Measurements from ENCODE around the gene KRTAP2-1.
"Not testable (repeated sequence)": the region's sequence is repeated elsewhere in the genome, so short reads cannot be mapped to it uniquely, and the experiment has no call there.

Gene KRTAP2-1

DNA sequence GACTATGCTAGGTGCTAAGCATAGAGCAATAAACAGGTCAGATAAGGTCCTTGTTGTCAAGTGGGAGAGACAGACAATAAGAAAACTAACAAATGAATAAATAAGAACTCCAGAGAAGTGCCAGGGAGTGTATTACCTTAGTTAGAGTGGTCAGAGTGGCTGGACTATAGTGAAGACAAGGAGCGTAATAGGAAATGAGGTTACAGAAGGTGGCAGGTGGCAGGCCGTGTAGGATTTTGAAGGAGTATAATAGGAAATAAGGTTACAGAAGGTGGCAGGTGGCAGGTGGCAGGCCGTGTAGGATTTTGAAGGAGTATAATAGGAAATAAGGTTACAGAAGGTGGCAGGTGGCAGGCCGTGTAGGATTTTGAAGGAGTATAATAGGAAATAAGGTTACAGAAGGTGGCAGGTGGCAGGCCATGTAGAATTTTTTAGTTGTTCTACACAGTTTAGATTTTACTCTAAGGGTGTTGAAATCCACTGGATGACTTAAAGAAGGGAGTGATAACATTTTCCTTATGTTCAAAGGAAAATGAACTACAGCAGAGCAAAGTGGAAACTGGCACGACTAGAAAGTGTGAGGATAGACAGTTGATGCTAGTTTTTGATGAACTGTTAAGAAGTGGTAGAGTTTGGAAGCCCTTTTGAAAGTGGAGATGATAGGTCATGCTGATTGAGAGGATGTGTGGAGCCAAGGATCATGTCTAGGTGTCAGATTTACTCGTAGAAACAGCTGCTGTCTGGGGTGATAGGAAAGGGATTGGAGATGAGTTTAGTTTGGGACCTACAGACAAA, 34.6 kb downstream of the KRTAP2-1 start:
- no peak for DNase-seq (ENCODE audit: low read depth)

DNA sequence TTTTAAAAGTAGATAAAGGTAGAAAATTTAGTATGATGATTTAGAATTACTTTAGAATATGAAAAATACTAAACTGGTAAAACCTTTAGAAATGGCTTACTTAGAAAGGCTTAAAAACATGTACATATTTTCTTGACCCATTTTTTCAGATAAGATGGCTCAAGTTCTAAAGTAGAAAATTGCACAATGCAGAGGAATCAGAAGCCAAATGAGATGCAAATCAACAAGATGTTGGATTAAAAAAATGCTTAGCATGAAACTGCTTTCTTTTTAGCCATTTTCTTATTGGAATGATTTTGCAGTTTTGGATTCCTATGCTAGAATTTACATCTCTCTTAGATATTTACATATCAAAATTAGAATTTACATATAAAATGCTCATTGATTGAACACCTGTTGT, 36.7 kb downstream of the KRTAP2-1 start:
- no peak for DNase-seq (ENCODE audit: low read depth)

DNA sequence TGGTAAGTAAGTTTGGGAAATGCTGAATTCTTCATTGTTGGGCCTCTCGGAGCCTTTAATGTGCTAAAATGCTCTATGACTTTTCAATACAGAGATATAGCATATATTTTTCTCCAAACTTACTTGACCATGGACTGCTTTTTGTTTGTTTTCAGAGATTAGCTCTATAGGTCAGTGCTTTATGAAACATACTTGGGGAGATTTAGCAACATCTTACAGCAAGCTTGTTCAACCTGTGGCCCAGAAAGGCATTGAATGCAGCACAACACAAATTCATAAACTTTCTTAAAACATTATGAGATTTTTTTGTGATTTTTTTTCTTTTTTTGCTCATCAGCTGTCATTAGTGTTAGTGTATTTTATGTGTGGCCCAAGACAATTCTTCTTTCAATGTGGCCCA, 37.2 kb downstream of the KRTAP2-1 start:
- no peak for DNase-seq (ENCODE audit: low read depth)

DNA sequence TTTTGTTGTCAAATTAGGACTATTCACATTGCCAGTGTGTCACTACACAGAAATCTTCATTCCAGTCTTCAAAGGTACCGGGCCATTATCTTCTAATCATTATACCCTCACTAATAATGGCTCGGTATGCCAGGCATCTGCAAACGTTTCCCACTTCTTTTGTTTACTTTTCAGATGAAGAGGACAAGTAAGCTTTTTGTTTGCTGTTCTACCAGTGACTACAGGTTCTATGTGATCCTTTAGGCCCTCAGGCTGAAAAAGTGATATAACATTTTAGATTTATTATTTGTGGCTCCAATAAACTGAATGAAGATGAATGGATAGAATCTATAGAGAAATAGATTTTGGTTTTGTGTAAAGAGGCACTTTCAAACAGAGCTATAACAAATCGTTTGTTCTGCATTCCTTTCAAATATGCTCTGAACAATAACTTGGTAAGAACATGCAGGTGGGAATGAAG, 37.8 kb downstream of the KRTAP2-1 start:
- no peak for DNase-seq (ENCODE audit: low read depth)

DNA sequence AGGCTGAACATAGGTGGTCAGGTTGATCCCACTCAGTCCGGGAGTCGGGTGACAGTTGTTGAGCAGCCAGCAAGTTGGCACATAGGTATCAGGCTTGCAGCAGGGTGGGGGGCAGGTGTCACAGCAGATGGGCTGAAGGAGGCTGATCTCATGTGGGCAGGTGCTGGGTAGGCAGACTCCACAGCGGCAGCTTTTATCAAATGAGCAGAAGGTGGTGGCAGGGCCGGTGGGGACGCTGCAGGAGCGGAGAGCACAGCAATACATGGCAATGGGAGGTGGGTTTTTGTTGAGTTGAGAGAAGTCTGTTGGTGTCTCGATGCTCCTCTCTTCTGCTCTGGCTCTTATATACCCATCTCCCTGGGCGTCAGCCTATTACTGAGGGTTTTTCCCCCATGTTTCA, 38.3 kb downstream of the KRTAP2-1 start, which contains the start of gene KRTAP3-1:
Gene KRTAP3-1, minus strand, starts transcription at position 318 of the 400 bp plus-strand sequence. Its CDS starts 54 bp downstream, at position 264.
- DNase-seq (ENCODE audit: low read depth) = no peak

DNA sequence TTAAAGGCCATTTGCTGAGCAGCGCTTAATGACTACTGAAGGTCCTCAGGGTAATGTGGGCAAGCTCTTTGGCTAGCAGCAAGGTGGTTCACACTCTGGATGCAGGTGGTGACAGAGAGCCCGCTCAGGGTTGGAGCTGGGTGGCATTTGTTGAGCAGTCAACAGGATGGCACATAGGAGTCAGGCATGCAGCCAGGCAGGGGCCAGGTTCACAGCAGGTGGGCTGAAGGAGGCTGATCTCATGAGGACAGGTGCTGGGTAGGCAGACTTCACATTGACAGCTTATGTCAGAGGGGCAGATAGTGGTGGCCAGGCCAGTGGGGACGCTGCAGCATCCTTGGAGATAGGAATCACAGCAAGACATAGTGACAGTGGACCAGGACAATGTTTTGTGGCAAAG, 42.7 kb downstream of the KRTAP2-1 start:
- no peak for DNase-seq (ENCODE audit: low read depth)

DNA sequence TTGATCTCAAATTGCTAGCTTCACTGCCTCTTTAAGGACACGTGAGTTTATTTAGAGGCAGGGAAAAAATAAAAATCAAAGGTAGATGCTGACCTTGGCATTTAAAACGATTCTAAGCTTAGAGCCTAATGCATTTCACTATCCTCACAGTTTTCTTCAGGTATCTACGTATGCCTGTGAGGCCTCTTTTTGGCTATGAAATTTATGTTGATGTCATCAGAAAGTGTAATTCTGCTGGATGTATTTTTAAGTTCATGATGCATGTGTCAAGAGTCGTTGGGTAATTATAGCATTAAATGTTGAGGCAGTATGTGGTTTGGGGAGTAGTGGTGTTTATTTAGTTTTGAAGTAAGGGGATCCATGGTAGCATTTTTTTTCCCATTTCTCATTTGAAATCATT, 43.2 kb downstream of the KRTAP2-1 start:
- no peak for DNase-seq (ENCODE audit: low read depth)

DNA sequence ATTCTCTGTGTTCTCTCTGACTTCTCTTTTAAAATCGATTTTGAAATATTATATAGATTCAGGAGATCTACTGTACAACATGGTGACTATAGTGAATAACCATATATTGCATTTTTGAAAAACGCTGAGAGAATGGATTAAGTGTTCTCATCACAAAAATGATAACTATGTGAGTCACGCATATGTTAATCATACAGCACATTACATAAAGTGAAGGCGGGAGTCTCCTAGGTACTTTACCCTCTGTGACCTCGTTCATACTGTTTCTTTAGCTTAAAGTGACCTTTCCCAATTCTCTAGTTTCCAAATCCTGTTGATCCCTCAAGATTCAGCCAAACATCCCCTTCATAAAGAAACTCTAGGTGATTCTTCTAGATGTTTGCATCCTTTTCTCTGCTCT, 44.3 kb downstream of the KRTAP2-1 start:
- DNase-seq (ENCODE audit: low read depth) = no peak

DNA sequence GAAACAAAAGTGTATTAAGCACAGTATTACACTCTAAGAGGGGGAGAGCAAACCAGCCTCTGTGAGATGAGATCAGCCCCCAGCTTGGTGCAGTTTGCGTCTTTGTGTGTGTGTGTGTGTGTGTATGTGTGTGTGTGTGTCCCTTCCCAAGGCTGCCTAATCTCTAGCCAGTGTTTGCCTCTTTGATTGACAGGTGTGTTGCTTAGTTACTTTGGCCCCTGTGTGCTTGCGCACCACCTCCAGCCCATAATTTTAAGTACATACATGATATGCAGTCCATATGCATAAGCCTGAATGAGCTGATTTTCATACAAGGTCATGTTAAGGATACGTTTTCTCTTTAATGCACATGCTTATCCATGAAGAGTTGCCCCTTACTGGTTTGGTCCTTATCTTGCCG, 45.3 kb downstream of the KRTAP2-1 start:
- no peak for DNase-seq (ENCODE audit: low read depth)

DNA sequence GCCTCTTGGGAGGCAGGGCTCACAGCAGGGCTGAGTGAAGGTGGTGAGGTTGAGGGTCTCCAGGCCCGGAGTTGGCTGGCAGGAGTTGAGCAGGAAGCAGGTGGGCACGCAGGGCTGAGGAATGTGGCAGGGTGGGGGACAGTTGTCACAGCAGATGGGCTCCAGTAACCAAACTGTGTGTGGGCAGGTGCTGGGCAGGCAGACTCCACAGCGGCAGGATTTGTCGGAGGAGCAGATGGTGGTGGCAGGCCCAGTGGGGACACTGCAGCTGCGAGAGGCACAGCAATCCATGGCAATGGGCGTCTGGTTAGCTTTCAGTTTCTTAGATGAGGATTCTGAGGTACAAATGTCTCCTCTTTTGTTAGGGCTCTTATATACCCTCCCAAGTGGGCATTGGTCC, 47.6 kb downstream of the KRTAP2-1 start, which contains the start of gene KRTAP3-2:
Gene KRTAP3-2, minus strand, starts transcription at position 344 of the 400 bp plus-strand sequence. Its CDS starts 53 bp downstream, at position 291.
- not testable (repeated sequence) for DNase-seq (ENCODE audit: low read depth)

DNA sequence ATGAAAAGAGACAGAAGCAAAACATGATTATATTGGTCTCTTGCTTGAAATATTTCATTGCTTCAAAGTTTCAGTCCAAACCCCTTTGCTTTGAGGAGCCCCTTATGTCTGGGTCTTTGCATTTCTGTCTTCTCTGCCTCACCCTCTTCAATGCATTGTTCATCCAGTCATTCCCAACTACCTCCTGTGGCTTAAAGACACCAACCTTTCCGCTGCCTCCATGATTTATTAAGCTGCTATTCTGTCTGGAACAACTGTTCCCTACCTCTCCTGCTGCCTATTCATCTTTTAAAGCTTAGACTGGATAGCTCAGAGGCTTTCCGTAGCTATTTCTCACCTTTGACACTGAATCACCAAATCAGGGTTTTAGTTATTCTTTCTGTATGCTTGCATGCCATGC, 49.8 kb downstream of the KRTAP2-1 start:
- no peak for DNase-seq (ENCODE audit: low read depth)

DNA sequence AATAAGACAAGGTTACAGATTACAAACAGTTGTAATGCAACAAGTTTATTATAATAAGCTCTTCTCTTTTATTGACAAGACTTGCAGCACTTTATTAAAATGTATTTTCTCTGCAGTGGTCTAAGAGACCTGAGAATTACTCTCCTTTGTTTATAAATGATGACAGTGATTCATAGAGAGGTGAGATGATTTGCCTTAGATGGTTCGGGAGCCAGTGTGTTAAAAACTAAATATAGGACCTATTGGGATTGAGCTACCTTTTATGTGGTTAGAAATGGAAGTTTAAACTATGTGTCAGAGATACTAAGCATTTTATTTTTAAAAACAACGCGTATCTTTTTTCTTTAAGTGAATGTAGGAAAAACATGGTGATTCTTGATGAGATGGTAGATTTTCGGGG, 50.3 kb downstream of the KRTAP2-1 start:
- no peak for DNase-seq (ENCODE audit: low read depth)
